Esophagus muscularis mucosa (tissue), 4 donors: ENCODE measurements around the gene MPEG1.

Experiments used
- CTCF ChIP-seq, 3 experiments: fragments of 200-600 bp in 2 of 3; fragments of 450-650 bp in 1 of 3; sonication (generic) in 2 of 3; IDR thresholded peaks; one replicate each; pipeline ENCODE4 v1.5.1; 2017 to 2019; ENCODE audit warnings: antibody characterized with exemption in 3 of 3, mild to moderate bottlenecking in 2 of 3, moderate library complexity in 1 of 3
- EP300 ChIP-seq: sonication (generic); formaldehyde crosslinking; IDR thresholded peaks from one replicate; pipeline ENCODE4 v1.6.1; 2017; ENCODE audit warnings: antibody characterized with exemption
- POLR2A ChIP-seq: fragments of 450-650 bp; IDR thresholded peaks from one replicate; pipeline ENCODE4 v1.6.1; 2017; ENCODE audit warnings: antibody characterized with exemption, moderate library complexity, mild to moderate bottlenecking, low read depth
- POLR2AphosphoS5 ChIP-seq, 2 donors: sonication (generic); formaldehyde crosslinking; IDR thresholded peaks; one replicate each; pipeline ENCODE4 v1.6.1; 2017; ENCODE audit warnings: antibody characterized with exemption in 2 of 2

- TF ChIP-seq CTCF (IDR thresholded peaks at IDR 0.05) = no peak
- TF ChIP-seq POLR2A = no peak
- TF ChIP-seq EP300 = no peak
- TF ChIP-seq POLR2AphosphoS5 (IDR thresholded peaks at IDR 0.05) = no peak
Observed at GRCh38 chr11:59174664-59175033, 38.1 kb downstream of the MPEG1 start.
